Adrenal gland (tissue), 5 donors: ENCODE measurements around the gene ZNF592.

ENCODE experiments used
- POLR2A ChIP-seq, 2 donors: fragments of 450-650 bp; IDR thresholded peaks; one replicate each; pipeline ENCODE4 v1.6.1; 2017; ENCODE audit warnings: antibody characterized with exemption in 2 of 2, mild to moderate bottlenecking in 2 of 2, moderate library complexity in 1 of 2
- TF ChIP-seq, protein P1 (sequence below), 6 experiments: fragments of 450-650 bp in 4 of 6; fragments of 200-600 bp in 2 of 6; sonication (generic) in 1 of 6; IDR thresholded peaks; 1 replicate in 5 of 6; 2 replicates in 1 of 6; pipeline versions ENCODE4 v1.5.1 to v1.8.0; 2016 to 2021; ENCODE audit warnings: antibody characterized with exemption in 6 of 6, mild to moderate bottlenecking in 2 of 6, moderate library complexity in 1 of 6
- donor health status: DM: no; HTN: no; CAD: no.

DNA sequence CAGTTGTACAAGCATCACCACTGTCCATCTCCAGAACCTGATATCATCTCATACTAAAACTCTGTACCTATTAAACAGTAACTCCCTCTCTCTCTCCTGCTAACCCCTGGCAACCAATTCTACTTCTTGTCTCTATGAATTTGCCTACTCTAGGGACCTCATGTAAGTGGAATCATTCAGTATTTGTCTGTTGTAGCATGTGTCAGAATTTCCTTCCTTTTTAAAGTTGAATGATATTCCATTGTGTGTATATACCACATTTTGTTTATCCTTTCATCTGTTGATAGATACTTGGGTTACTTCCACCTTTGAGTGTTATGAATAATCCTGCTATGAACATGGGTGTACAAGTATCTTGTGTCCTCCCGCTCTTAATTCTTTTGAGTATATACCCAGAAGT lies 16.6 kb downstream of the ZNF592 start:
- TF ChIP-seq, protein P1, sequence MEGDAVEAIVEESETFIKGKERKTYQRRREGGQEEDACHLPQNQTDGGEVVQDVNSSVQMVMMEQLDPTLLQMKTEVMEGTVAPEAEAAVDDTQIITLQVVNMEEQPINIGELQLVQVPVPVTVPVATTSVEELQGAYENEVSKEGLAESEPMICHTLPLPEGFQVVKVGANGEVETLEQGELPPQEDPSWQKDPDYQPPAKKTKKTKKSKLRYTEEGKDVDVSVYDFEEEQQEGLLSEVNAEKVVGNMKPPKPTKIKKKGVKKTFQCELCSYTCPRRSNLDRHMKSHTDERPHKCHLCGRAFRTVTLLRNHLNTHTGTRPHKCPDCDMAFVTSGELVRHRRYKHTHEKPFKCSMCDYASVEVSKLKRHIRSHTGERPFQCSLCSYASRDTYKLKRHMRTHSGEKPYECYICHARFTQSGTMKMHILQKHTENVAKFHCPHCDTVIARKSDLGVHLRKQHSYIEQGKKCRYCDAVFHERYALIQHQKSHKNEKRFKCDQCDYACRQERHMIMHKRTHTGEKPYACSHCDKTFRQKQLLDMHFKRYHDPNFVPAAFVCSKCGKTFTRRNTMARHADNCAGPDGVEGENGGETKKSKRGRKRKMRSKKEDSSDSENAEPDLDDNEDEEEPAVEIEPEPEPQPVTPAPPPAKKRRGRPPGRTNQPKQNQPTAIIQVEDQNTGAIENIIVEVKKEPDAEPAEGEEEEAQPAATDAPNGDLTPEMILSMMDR (IDR thresholded peaks at IDR 0.05): no peak
- no peak for TF ChIP-seq POLR2A (IDR thresholded peaks at IDR 0.05)
